HepG2 (cell line): Measurements from ENCODE around the gene SPPL2B. TPM values are rescaled to one million over a fixed set of nuclear protein-coding genes. Genes with fewer than 3 reads are reported as not detected.

Experiments used
- ATAC-seq: fragments of 200-7000 bp; cut with Tn5 transposase; 3 replicates; pipeline ENCODE4 v1.9.1; 2020; ENCODE audit warnings: mild to moderate bottlenecking, moderate library complexity
- BruUV-seq: library from RNA; stranded (reverse); fragments of 400-500 nt; replicated peaks from 2 replicates; lab custom pipeline; 2021; lab: Mats Ljungman, UMichigan
- CTCF ChIA-PET: fragments of 300-600 bp; formaldehyde crosslinking; extraction: SDS; loops from one replicate; lab custom pipeline; 2021; ENCODE audit warnings: low total read pairs, inconsistent platforms, low intra/inter-chr PET ratio; lab: Yijun Ruan, JAX
- POLR2A ChIA-PET: fragments of 350-600 bp; sonication (Branson Sonifier 250); formaldehyde crosslinking; loops from one replicate; lab custom pipeline; 2020; ENCODE audit warnings: antibody characterized with exemption, inconsistent platforms; lab: Yijun Ruan, JAX
- DNase-seq: peaks from one replicate; pipeline ENCODE4 v3.0.0-alpha.2; 2015; ENCODE audit warnings: low spot score
- FAIRE-seq: peaks from 3 replicates; lab custom pipeline; 2011; peaks lifted over from hg19 to GRCh38; lab: Jason Lieb, UNC
- H2AFZ ChIP-seq: one replicate; pipeline ENCODE4 v1.6.1; 2011; ENCODE audit warnings: low read length, inconsistent platforms
- H3K27ac ChIP-seq: fragments of 300-600 bp; 3 replicates; pipeline ENCODE4 v1.8.0; 2011; ENCODE audit warnings: mixed run types, mild to moderate bottlenecking, mixed read lengths, low read length, inconsistent platforms; ENCODE audit not compliant: insufficient read depth; ENCODE audit errors: extremely low read length
- H3K27me3 ChIP-seq, 2 experiments: fragments of 200-600 bp in 1 of 2; 2 replicates in 1 of 2; 3 replicates in 1 of 2; pipeline versions ENCODE4 v1.6.0 to v1.8.0; 2011; ENCODE audit warnings: low read length in 2 of 2, mild to moderate bottlenecking in 2 of 2, moderate library complexity in 2 of 2, inconsistent platforms in 1 of 2; ENCODE audit not compliant: insufficient read depth in 2 of 2, control insufficient read depth in 1 of 2
- H3K36me3 ChIP-seq, 2 experiments: fragments of 200-600 bp in 1 of 2; replicated peaks in 1 of 2; 2 replicates in 1 of 2; 3 replicates in 1 of 2; pipeline versions ENCODE4 v1.5.1 to v1.8.0; 2011; ENCODE audit warnings: low read length in 2 of 2, inconsistent platforms in 1 of 2; ENCODE audit not compliant: insufficient read depth in 2 of 2, control insufficient read depth in 1 of 2
- H3K4me1 ChIP-seq: 2 replicates; pipeline ENCODE4 v1.5.1; 2012; ENCODE audit warnings: low read length, inconsistent platforms; ENCODE audit not compliant: insufficient read depth
- H3K4me2 ChIP-seq: 2 replicates; pipeline ENCODE4 v1.6.0; 2011; ENCODE audit warnings: low read depth, low read length, inconsistent platforms
- H3K4me3 ChIP-seq, 3 experiments: fragments of 200-600 bp in 1 of 3; sonication (generic), shearing (Covaris generic) in 1 of 3; replicated peaks in 1 of 3; 2 replicates each; pipeline ENCODE4 v1.5.1; 2011 to 2016; ENCODE audit warnings: low read length in 3 of 3, inconsistent platforms in 2 of 3, low read depth in 2 of 3, mild to moderate bottlenecking in 2 of 3, control low read depth in 1 of 3, mixed read lengths in 1 of 3; ENCODE audit not compliant: insufficient read depth in 1 of 3
- H3K79me2 ChIP-seq: one replicate; pipeline ENCODE4 v1.6.1; 2011; ENCODE audit warnings: low read length, inconsistent platforms; ENCODE audit not compliant: insufficient read depth
- H3K9ac ChIP-seq: 2 replicates; pipeline ENCODE4 v1.6.0; 2011; ENCODE audit warnings: mild to moderate bottlenecking, low read depth, low read length, inconsistent platforms; ENCODE audit not compliant: insufficient read depth
- H3K9me3 ChIP-seq: 2 replicates; pipeline ENCODE4 v1.5.1; 2012; ENCODE audit warnings: mild to moderate bottlenecking, low read length
- H4K20me1 ChIP-seq: 2 replicates; pipeline ENCODE4 v1.6.0; 2011; ENCODE audit warnings: inconsistent platforms, mild to moderate bottlenecking, low read length, moderate library complexity; ENCODE audit not compliant: insufficient read depth
- CEBPG ChIP-seq: IDR thresholded peaks from 2 replicates; pipeline ENCODE4 v1.6.1; 2016
- DMAP1 ChIP-seq: IDR thresholded peaks from 2 replicates; pipeline ENCODE4 v1.6.1; 2016
- HNRNPK ChIP-seq: fragments of 200-400 bp; formaldehyde crosslinking; IDR thresholded peaks from 2 replicates; pipeline ENCODE4 v1.6.1; 2018; ENCODE audit warnings: low read length, low read depth, moderate library complexity, mild to moderate bottlenecking; ENCODE audit not compliant: poor library complexity, severe bottlenecking
- HNRNPLL ChIP-seq: fragments of 200-400 bp; formaldehyde crosslinking; IDR thresholded peaks from 2 replicates; pipeline ENCODE4 v1.6.1; 2017; ENCODE audit warnings: mild to moderate bottlenecking, low read depth, low read length; ENCODE audit not compliant: poor library complexity, severe bottlenecking
- KDM2A ChIP-seq: sonication (generic); formaldehyde crosslinking; IDR thresholded peaks from 2 replicates; pipeline ENCODE4 v1.4.0; 2020; ENCODE audit warnings: low read depth, missing genetic modification reagents, borderline replicate concordance
- NFKB2 ChIP-seq: sonication (generic); formaldehyde crosslinking; IDR thresholded peaks from 2 replicates; pipeline ENCODE4 v1.4.0; 2020; ENCODE audit warnings: missing genetic modification reagents, borderline replicate concordance
- SOX13 ChIP-seq, 3 experiments: fragments of 450-650 bp in 1 of 3; sonication (generic) in 1 of 3; formaldehyde crosslinking in 1 of 3; IDR thresholded peaks in 2 of 3; conservative IDR thresholded peaks in 1 of 3; 2 replicates each; pipeline versions ENCODE4 v1.5.0 to v1.6.1; 2016 to 2020; ENCODE audit warnings: antibody characterized with exemption in 1 of 3, mild to moderate bottlenecking in 1 of 3, missing compliant biosample characterization in 1 of 3, missing genetic modification reagents in 1 of 3, moderate library complexity in 1 of 3
- ZNF430 ChIP-seq: sonication (generic); formaldehyde crosslinking; IDR thresholded peaks from 2 replicates; pipeline ENCODE4 v1.9.0; 2021; ENCODE audit warnings: mild to moderate bottlenecking, missing genetic modification reagents
- ZNF713 ChIP-seq: sonication (generic); formaldehyde crosslinking; IDR thresholded peaks from 2 replicates; pipeline ENCODE4 v1.4.0; 2020; ENCODE audit warnings: mild to moderate bottlenecking, missing genetic modification reagents
- ZNF792 ChIP-seq: IDR thresholded peaks from 2 replicates; pipeline ENCODE4 v1.6.1; 2016
- WGBS: methylation state at CpG from one replicate; pipeline ENCODE4 v1.1.6; 2017; ENCODE audit warnings: low lambda C conversion rate; 5-methylcytosine and 5-hydroxymethylcytosine counted together
- in situ Hi-C: cut with HindIII; loops from 2 replicates; pipeline ENCODE4 v1.10.0; 2017; ENCODE audit warnings: low pct_unique_long_range_greater_than_20kb; ENCODE audit not compliant: extremely low pct_ligation_motif_present
- intact Hi-C: fragments of 100-400 bp; cut with micrococcal nuclease; formaldehyde crosslinking; loops from one replicate; pipeline ENCODE4 v1.10.0; 2022; ENCODE audit not compliant: unreplicated experiment
- polyA plus RNA-seq, 8 experiments: library from polyadenylated mRNA; depleted of rRNA in 3 of 8; stranded (reverse) in 7 of 8; unstranded in 1 of 8; fragments of >200 nt; fragmentation: Illumina TruSeq in 4 of 8; extraction: Trizol in 4 of 8; gene quantifications; 2 replicates each; pipeline versions ENCODE4 v1.2.1 to v1.2.3, GENCODE V29; 2011 to 2016; ENCODE audit warnings: low read depth in 4 of 8, missing spikeins in 1 of 8, mixed read lengths in 1 of 8; ENCODE audit not compliant: insufficient read depth in 1 of 8
- total RNA-seq, 5 experiments: library from RNA; depleted of rRNA; stranded (reverse); fragments of >200 nt; fragmentation: Illumina TruSeq; extraction: Trizol; gene quantifications; 2 replicates each; pipeline ENCODE4 v1.2.3, GENCODE V29; 2016; ENCODE audit warnings: low read depth in 1 of 5
- TF ChIP-seq, protein P1 (sequence below): sonication (generic); formaldehyde crosslinking; conservative IDR thresholded peaks from 2 replicates; pipeline ENCODE4 v1.8.0; 2022; ENCODE audit warnings: low read depth, missing genetic modification reagents
- TF ChIP-seq, protein P2 (sequence below): IDR thresholded peaks from 2 replicates; pipeline ENCODE4 v1.6.1; 2016; ENCODE audit warnings: low read depth, control low read depth

SPPL2B gene
- total and polyA plus RNA-seq, 2 of the 13 experiments (the other 11 are each of a cell fraction or from before 2014, with no cell fraction given) = 14.9 to 15.2 TPM

DNA sequence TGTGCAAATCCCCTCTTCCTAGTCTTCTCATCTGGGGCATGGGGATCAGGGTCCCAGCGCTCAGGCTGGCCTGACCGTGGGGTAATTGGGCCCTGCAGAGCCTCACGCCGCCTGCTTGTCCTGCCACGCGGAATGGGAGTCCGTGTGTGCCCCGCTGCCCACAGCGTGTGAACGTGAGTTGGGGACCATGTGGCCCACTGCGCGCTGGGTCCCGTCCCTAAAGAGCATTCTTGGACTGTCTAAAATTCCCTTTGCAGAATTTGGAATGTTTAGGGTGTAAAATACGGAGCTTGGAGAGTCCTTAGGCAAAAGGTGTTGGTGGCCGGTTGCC lies 34.5 kb downstream of the SPPL2B start:
- DNase-seq (no peak), FAIRE-seq (no peak), ATAC-seq (no peak)
- POLR2A ChIA-PET = no interaction called here
- Histone ChIP-seq H3K79me2 (no peaks in the 10 kb centered on the region), H3K27ac (no peak overlapping the region), H3K9ac (no peak overlapping the region), H3K4me3 (no peak overlapping the region), H3K36me3 (no peaks in the 10 kb centered on the region), H3K27me3 (peaks cover 8 to 48% of the 10 kb centered on the region in 2 experiments), H3K9me3 (no peaks in the 10 kb centered on the region), H3K4me1 (no peaks in the 10 kb centered on the region), H4K20me1 (no peaks in the 10 kb centered on the region; the same call in 1 of the 2 replicates), H3K4me2 (no peak overlapping the region), H2AFZ (no peak overlapping the region)
- intact Hi-C loops (no loop called here), in situ Hi-C loops (no loop called here)
- BruUV-seq = no TSS peak
- TF ChIP-seq, protein P1, sequence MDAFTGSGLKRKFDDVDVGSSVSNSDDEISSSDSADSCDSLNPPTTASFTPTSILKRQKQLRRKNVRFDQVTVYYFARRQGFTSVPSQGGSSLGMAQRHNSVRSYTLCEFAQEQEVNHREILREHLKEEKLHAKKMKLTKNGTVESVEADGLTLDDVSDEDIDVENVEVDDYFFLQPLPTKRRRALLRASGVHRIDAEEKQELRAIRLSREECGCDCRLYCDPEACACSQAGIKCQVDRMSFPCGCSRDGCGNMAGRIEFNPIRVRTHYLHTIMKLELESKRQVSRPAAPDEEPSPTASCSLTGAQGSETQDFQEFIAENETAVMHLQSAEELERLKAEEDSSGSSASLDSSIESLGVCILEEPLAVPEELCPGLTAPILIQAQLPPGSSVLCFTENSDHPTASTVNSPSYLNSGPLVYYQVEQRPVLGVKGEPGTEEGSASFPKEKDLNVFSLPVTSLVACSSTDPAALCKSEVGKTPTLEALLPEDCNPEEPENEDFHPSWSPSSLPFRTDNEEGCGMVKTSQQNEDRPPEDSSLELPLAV (CRISPR knock-in tag) = no peak
- TF ChIP-seq, protein P2, sequence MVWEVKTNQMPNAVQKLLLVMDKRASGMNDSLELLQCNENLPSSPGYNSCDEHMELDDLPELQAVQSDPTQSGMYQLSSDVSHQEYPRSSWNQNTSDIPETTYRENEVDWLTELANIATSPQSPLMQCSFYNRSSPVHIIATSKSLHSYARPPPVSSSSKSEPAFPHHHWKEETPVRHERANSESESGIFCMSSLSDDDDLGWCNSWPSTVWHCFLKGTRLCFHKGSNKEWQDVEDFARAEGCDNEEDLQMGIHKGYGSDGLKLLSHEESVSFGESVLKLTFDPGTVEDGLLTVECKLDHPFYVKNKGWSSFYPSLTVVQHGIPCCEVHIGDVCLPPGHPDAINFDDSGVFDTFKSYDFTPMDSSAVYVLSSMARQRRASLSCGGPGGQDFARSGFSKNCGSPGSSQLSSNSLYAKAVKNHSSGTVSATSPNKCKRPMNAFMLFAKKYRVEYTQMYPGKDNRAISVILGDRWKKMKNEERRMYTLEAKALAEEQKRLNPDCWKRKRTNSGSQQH (CRISPR knock-in tag) = no peak
- TF ChIP-seq HNRNPK (no peak), ZNF430 (CRISPR knock-in tag) (no peak), DMAP1 (CRISPR knock-in tag) (no peak), SOX13 (IDR thresholded peaks at IDR 0.05) (no peak), SOX13 (CRISPR knock-in tag; conservative IDR thresholded peaks at IDR 0.05 in 1 of 2, IDR thresholded peaks at IDR 0.05 in 1 of 2) (no peak), KDM2A (no peak), ZNF713 (CRISPR knock-in tag) (no peak), ZNF792 (CRISPR knock-in tag) (no peak), CEBPG (CRISPR knock-in tag) (no peak), NFKB2 (CRISPR knock-in tag) (no peak), HNRNPLL (no peak)
- 36% methylated on average over 4 of the region's 15 CpGs for WGBS
- CTCF ChIA-PET = no interaction called here
